IPS-11a (cell line): ENCODE data around the gene MAN2A1.

Source experiments
- H3K4me3 ChIP-seq: one replicate; pipeline ENCODE4 v1.5.1; 2013; ENCODE audit warnings: low read depth, low read length, control low read depth

Gene MAN2A1

DNA sequence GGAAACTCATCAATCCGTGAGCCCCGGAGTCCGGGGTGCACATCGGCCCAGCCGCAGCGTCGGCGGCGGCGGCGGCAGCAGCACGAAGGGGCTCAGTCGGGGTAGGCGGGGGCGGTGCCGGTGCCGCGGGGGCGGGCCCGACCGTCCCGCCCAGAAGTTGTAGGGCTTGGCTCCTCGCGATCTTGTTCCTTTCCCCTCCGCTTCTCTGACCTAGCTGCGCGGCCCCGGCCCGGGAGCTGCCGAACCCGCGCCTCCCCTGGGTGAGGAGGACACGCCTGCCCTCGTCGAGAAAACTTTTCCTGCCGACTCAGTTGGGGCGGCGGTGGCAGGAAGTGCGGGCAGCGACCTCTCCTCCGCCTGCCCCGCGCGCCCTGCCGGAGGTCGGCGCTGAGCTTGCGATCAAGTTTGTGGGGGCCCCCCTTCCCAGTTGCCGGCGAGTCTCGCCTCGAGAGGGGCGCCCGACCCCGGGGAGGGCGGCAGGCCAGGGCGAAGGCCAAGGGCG, at the start of gene MAN2A1:
MAN2A1 (plus strand) TSS at position 188 of the 502 bp plus-strand sequence. CDS start 491 bp downstream, outside the sequence.
- peak within 1 kb of the TSS; percentile 85 for H3K4me3 ChIP-seq

- no peak overlapping the region for H3K4me3 ChIP-seq
These were observed 48.8 kb upstream of the MAN2A1 start for GRCh38 chr5:109640976-109641375.

DNA sequence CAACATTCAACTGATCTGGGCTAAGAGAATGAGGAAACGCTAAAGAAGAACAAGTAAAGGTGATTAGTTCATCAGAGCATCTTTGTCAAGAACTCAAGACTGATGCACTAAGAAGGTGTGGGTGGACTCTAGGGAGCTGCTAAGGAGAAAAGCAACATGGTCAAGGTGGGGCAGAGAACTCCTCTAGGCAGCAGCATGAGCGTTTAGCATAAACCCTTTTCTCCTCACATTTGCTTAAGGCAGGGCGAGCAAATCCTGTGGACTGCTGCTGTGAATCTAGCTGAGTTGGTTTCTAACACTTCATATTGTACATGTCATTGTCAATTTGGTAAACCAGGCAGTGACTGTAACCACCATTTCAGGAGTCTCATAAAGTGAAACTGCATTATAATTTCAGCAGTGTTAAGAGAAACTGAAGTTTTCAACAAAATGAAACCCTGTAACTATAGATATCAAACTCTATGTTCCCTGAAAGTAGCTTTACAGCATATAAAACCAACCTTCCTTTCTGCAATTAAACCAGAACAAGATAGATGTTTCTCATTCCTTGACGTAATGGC, 45.9 kb upstream of the MAN2A1 start:
- H3K4me3 ChIP-seq: no peak overlapping the region

GRCh38 chr5:109644829-109645228, 44.9 kb upstream of the MAN2A1 start:
- no peak overlapping the region for H3K4me3 ChIP-seq

GRCh38 chr5:109645707-109646192, 44.0 kb upstream of the MAN2A1 start:
- H3K4me3 ChIP-seq: no peak overlapping the region

- H3K4me3 ChIP-seq: no peak overlapping the region
These were observed 40.4 kb upstream of the MAN2A1 start for GRCh38 chr5:109649318-109649717.

- no peak overlapping the region for H3K4me3 ChIP-seq
These were observed 39.2 kb upstream of the MAN2A1 start for GRCh38 chr5:109650493-109650892.

GRCh38 chr5:109652096-109652495, 37.6 kb upstream of the MAN2A1 start:
- no peak overlapping the region for H3K4me3 ChIP-seq

- H3K4me3 ChIP-seq: no peak overlapping the region
These were observed 36.7 kb upstream of the MAN2A1 start for GRCh38 chr5:109653042-109653441.

DNA sequence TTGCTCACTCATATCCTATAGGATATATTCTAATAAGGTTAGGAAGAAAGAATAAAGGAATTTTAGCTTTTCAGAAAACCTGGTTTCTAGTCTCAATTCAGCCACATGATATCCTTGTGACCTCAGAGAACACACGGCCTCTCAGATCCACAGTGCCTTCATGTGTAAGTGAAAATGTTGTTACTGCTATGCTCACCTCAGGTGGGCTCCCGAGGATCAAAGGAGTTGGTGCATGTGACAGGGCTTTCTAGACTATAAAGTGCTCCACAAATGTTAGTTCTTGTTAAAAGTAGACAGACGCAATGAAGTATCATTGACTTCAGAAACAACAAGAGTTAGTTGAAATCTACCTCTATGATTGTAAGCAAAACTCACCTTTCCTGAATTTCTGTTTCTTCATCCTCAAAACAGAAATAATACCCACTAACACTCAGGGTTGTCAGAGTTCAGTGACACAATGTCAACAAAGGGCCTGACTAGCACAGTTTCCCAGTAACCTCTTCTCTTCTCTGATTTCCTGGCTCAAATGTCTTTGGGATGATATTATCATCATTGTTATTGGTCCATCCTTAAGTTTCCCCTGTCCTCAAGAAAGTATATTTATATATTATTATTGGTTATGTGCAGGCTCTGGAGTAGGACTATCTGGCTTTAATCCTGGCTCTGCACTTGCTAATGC, 36.0 kb upstream of the MAN2A1 start:
- H3K4me3 ChIP-seq: no peak overlapping the region

DNA sequence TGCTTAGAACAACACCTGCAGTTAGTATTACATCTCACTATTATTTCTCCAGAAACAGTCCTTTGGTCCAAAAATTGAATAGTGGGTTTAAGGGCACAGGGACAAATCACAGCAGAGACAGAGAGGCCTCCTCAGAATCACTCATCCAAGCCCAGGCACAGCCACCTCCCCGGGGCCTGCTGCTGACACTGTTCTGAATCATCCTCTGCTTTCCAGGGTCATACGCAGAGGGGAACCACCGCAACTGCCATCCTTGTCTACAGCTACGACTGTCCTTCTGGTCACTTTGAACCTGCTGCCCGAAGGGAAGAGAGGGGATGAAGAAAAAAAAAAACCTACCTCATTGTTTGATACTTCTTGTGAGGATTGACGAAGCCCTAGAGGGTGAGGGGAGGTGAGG, 35.3 kb upstream of the MAN2A1 start:
- no peak overlapping the region for H3K4me3 ChIP-seq

DNA sequence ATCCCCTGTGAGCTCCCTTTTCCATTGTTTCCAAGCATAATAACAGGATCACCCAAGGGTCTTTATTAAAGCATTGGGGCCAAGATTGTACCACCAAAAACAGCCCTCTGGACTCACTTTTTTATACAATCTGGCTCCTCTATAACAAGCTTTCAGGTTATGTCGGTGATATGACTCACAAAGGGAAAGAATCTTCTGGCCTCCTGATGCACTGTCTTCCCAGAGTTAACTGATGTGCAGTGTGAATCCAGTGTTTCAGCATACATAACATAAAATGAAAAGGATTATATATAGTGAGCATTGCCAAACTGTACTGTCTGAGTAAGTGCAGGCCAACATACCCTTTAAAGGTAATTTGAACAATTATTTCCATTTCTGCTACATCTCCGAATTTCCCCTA, 33.9 kb upstream of the MAN2A1 start:
- no peak overlapping the region for H3K4me3 ChIP-seq

DNA sequence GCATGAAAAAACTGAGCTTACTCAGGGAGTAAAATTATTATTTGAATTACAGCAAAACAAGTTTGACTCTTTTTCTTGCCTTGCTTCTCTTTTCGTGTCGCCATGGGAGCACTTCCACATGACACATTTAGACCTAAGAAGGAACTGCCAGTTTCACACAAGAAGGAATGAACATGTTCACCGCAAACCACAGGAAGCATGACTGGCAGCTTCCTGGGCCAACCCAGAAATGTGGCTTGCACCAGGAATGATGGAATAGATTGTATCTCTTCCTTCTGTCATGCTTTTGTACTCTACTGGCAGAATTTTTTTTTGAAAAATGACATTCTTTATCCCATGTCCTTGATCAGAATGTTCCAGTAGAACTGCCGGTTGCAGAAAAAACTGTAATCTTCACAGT, 32.9 kb upstream of the MAN2A1 start:
- H3K4me3 ChIP-seq: no peak overlapping the region

- H3K4me3 ChIP-seq: no peak overlapping the region
These were observed 29.8 kb upstream of the MAN2A1 start for GRCh38 chr5:109659901-109660300.

DNA sequence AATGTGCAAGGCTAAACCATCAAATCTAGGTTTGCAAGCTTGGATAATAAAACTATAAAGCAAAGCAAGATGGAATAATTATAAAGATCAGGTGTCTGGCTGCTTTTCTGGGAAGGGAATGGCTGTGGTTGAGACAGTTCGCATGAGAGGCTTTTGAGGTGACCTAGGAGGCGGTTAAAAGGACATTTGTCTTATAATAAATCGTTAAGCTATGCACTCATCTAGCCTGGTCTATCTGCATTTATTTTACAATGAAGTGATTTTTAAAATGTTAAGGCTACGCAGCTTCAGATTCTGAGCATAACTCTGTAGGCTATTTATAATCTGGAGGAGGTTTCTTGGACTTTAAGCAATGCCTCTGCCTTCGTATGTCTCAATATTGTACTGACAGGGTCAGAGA, 29.4 kb upstream of the MAN2A1 start:
- H3K4me3 ChIP-seq: no peak overlapping the region

- no peak overlapping the region for H3K4me3 ChIP-seq
These were observed 21.5 kb upstream of the MAN2A1 start for GRCh38 chr5:109668237-109668636.

GRCh38 chr5:109668668-109669422, 20.9 kb upstream of the MAN2A1 start:
- H3K4me3 ChIP-seq: no peak overlapping the region

- H3K4me3 ChIP-seq: no peak overlapping the region
These were observed 19.6 kb upstream of the MAN2A1 start for GRCh38 chr5:109669991-109670706.

- no peak overlapping the region for H3K4me3 ChIP-seq
These were observed 18.6 kb upstream of the MAN2A1 start for GRCh38 chr5:109671136-109671535.

- H3K4me3 ChIP-seq: no peak overlapping the region
These were observed 15.1 kb upstream of the MAN2A1 start for GRCh38 chr5:109674596-109674995.

- H3K4me3 ChIP-seq: no peak overlapping the region
These were observed 12.8 kb upstream of the MAN2A1 start for GRCh38 chr5:109676920-109677319.
